Measurements from ENCODE around the gene PROK1.
"Not testable (repeated sequence)": the region's sequence is repeated elsewhere in the genome, so short reads cannot be mapped to it uniquely, and the experiment has no call there.

The PROK1 gene

DNA sequence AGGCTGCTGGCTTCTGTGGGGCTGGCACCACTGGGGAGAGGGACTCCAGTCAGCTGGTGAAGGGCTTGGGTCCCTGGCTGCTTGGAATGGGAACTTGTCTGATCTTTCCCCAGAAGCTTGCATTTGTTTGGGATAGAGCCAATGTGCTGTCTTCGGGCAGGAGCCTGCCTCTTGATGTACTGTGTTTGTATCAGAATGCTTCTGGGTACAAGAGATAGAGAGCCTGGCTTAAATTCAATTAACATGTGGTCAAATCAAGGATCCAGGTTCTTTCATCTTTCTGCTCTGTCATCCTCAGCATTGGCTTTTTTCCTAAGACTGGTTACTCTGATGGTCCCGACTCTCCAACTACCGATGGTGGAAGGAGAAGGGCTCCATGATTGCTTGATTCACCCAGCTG is 16.0 kb upstream of the PROK1 start:
- DNase-seq, result no peak

DNA sequence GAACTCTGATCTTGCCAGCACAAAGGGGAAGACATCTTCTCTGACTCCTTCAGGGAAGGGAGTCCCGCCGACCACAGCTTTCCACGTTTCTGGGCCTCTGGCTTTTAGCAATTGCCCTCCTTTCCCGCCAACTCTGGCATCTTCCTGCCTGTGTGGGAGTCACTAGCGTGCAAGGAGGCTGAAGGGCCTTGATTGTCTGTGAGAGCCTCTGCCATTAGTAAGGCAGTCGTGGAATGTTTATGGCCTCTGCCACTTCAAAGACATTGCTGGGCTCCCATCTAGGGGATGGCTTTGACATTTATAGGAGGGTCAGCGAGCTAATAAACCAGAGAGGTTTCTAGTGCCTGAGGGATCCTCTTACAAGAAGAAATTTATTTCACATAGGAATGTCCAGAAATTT is 14.3 kb upstream of the PROK1 start:
- no peak for DNase-seq

DNA sequence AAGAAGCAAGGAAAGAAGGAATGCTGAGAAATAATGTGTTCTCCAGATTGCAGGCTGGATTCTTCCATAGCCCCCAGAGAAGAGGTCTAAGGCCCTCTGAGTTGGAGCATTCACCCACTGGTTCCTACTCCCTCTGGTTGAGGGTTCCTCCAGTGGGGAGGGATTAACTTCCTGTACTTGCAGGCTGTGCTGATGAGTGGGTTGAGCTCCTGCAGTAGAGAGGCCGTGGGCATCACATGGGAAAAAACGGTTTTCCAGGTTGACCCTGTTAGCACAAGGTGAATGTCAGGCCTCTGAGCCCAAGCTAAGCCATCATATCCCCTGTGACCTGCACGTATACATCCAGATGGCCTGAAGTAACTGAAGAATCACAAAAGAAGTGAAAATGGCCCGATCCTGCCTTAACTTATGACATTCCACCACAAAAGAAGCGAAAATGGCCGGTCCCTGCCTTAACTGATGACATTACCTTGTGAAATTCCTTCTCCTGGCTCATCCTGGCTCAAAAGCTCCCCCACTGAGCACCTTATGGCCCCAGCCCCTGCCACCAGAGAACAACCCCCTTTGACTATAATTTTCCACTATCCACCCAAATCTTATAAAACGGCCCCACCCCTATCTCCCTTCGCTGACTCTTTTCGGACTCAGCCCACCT is 13.2 kb upstream of the PROK1 start:
- not testable (repeated sequence) for DNase-seq

DNA sequence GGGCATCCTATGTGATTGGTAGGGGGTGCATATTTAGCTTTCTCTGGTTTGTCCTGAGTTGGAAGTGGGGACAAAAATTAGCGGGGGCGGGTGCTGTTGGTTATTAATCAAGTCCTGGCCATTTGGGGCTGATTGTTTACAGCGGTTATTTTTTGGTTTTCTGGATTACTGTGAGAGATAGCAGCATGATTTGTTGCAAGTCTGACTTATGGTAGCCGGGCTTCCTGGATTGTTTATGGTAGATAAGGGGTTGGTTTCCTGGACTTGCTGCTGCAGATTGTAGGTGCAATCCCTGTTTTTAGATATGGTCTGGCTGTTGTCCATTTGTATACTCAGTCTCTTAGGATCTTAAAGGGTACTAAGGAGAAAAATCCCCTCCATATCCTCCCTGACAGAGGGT is 12.1 kb upstream of the PROK1 start:
- no peak for DNase-seq

DNA sequence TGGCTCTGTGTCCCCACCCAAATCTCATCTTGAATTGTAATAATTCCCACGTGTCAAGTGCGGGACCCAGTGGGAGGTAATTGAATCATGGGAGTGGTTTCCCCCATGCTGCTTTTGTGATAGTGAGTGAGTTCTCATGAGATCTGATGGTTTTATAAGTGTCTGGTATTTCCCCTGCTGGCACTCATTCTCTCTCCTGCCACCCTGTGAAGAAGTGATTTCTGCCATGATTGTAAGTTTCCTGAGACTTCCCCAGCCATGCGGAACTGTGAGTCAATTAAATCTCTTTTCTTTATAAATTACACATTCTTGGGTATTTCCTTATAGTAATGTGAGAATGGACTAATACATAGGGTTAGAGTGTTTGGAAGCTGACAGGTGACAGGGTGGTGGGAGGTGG is 11.1 kb upstream of the PROK1 start:
- DNase-seq, result not testable (repeated sequence)

DNA sequence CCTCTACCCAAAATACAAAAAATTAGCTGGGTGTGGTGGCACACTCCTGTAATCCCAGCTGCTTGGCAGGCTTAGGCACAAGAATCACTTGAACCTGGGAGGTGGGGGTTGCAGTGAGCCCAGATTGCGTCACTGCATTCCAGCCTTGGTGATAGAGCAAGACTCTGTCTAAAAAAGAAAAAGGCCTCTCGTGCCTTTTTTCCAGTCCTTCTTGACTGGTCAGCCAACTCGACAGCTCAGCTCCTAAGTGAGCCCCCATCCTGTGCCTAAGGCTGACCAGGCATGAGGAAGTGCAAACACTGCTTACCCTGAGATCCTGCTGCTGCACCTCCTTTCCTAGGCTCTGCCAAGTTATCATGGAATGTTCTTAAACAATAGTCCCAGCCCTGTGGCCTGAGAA is 10.1 kb upstream of the PROK1 start:
- no peak for DNase-seq

DNA sequence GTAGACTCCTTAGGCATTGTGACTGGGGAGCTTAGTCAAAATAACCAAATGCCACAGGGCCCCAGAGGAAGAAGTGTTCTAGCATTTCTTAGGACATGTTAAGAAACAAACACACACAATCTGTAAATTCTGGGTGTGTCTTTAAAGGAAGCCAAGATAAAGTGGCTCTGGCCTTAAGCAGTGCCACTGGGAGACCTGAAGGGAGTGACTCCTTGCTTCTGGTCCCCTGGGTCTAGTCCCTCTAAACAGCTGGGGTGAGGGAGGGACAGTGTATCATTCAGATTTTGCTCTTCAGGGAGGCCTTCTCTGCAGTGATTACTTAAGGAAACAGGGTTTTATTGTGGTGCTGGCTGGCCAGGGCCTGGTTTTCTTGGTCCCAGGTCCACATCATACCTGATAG is 9.1 kb upstream of the PROK1 start:
- DNase-seq, result no peak

DNA sequence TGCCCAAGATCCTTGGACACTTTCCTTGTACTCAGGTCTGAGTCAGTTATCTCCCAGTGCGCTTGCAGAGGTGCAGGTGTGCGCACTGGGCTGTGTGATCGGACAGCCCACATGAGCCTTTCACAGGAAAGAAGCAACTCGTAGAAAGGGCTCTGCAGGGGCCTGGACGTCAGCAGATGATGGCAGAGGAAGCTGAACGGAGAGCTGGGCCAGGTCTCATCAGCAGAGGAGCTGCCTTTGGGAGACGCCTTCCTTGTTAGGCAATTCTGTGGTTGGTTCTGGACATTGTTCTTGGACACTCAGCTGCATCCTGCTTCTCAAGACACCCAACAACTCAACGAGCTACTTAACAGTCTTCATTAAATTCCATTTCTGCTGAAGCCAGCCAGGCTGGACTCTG is 7.5 kb upstream of the PROK1 start:
- DNase-seq, result no peak

DNA sequence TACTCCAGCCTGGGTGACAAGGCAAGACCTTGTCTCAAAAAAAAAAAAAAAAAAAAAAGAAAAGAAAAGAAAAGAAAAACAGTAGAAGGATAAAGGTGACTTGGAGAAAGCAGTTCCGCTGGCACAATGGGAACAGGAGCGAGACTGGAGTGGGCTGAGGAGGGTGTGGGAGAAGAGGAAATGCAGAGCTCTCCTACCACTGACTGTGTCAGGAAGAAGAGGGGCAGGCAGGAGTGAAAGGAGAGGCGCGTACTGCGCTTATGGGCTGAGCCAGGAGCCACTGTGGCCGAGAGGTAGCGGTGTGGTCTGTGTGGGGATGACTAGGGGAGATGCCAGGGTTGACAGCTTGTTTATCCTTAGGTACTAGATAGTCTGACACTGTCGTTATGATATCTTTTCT is 6.4 kb upstream of the PROK1 start:
- DNase-seq, result no peak

DNA sequence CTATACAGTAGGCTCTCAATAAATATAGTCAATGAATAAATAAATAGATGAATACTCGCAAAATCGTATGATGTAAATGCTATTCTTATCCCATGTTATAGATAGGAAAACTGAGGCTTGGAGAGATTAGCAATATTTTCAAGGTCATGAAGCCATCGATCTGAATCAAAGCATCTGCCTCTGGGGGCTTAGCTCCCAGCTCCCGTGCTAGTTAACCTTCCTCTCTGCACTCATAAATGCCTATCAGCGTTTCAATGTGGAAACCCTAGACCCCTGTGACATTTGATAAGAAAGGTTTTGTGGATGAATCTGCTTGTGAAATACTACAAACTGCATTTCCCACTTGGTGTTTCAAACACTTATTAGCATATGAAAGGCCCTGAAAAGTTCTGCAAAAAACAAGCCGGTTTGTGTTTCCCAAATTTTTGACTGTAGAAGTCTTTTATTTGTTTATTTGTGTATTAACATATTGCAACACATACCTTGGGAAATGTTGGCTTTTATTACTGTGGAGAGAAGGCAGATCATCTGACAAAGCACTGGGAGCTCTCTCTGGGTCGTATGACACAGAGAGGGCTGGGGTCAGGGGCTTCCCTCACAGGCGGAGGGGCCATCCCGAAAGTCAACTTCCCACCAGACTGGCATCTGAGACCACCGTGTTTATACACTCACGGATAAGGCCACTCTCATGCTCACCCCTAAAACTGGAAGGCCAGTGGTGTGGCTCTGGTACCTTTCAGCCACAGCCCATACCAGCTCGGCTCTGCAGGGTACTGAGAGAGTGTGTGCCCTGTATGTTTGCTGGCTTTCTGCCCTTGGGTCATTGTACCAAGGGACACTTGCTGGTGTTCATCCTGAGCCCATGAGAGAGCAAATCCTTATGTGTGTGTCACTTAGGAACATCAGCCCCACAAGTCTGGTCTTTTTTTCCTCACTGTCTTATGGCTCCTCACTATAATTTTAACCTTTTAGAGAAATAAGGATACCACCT is 993 bp upstream of the PROK1 start:
- no peak for DNase-seq

DNA sequence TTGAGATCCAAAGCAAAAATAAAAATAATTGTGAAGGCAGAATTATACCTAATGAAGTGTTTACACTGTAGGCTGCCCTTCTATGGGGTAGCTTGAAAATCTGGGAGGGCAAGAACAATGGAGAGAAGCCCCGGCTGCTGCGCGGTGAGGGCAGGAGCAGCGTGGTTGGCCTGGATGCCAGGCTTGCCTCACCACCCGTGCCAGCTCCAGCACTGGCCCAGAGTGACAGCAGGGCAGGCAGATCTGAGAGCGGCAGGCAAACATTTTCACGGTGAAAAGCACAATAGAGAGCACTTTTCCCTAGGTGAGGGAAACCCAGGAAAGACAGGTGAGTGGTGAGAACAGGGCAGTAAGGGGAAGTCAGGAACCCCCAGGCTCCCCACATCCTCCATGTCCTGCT is 1.4 kb downstream of the PROK1 start:
- no peak for DNase-seq

DNA sequence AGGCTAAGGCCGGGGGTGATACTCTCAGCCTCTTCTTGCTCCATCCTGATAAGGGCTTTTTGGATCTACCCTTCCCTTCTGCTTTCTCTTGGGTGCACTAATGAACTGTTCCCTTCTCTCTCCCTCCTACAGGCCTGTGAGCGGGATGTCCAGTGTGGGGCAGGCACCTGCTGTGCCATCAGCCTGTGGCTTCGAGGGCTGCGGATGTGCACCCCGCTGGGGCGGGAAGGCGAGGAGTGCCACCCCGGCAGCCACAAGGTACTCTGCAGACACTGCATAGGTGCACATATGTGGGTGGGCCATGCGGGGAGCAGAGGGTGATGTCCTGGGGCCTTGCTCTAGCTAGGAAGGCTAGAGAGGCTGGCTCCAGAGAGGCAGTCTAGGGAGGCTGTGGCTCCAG is 2.9 kb downstream of the PROK1 start:
- DNase-seq, result no peak

DNA sequence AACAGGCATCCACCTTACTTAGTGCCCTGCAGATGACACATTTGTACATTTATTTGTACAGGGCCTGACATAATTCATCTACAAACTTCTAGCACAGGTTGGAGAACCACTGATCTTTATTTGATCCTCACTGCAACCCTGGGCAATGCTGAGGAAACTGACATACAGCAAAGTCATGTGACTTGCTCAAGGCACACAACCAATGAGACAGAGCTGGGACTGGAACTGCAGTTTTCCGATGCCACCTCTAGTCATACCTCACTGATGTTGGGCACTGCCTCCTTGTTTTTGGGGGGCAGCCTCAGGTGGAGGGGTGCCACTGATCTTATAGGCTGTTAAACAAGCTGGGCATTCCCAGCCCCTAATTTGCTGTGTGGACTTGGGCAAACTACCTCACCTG is 3.4 kb downstream of the PROK1 start:
- no peak for DNase-seq

DNA sequence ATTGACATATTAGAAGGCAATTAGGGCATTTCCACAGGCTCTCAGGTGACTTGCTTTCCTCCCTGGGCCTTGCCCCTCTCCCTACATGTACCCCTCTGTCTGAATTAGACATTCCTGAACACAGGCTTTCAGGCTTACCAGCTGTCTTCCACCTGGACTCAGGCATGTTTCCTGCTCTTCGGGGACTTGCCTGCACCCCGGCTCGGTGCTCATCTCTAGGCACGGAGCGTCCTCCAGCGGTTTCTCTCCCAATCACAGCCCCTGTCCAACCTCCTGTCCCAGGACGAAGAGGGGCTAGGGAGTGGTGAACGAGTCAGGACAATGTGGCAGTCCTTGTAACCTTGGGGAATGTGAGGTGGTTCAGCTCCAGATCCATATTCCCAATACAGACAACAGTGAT is 4.2 kb downstream of the PROK1 start:
- DNase-seq, result no peak

DNA sequence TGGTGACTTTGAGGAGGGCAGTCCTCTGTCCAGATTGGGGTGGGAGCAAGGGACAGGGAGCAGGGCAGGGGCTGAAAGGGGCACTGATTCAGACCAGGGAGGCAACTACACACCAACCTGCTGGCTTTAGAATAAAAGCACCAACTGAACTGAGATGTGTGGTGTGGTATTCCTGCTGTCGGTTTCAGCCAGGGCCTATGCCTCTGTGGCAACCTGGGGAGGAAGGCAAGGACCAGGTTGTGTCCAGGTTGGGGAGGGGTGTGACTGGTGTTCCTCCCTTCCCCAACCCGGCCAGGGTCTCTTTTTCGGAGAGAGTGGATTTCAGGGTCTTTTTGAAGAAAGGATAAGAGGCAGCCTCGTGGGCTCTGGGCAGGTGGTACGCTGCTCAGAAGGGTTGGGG is 6.3 kb downstream of the PROK1 start:
- no peak for DNase-seq

DNA sequence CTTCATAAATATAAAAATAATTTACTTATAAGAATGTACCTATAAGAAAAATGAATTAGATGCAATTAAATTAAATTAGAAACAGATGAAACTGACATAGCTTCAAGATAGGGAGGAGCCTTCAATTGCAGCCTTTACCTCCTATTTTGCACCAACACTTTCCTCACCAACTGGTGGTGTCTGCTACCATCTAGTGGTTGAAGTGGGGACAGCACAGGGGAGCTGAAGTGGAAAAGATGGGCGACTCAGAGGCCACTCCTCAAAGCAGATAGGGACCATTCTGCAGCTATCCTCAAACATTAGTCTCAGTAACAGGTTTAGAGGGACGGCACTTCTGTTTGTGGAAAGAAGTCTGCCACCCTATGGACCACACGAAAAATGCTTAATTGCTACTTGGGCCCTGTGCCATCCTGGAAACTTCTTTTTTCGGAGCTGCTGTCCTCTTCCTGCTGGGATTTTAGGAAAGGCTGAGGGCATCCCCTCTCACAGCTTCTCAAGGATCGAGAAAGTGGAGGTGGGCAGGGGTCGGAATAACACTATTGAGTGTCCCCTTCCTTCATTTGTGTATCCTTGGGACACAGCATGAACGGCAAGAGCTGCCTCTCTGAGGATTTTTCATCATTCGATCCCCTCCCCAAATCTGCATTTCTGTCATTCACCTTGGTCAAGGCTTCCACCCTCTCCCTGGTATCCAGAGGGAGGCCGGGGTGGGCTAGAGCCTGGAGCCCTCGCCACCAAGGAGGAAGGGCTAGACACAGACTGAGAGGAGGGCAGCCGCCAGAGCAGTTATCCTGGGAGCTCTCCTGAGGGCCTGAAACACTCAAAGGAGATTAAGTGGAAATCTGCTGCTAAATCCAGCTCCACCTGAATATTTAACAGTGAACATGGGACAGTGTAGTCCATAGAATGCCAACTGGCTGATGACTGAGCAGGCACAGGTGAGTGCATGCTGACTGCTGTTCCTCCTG is 9.6 kb downstream of the PROK1 start:
- peak; percentile 81 for DNase-seq

DNA sequence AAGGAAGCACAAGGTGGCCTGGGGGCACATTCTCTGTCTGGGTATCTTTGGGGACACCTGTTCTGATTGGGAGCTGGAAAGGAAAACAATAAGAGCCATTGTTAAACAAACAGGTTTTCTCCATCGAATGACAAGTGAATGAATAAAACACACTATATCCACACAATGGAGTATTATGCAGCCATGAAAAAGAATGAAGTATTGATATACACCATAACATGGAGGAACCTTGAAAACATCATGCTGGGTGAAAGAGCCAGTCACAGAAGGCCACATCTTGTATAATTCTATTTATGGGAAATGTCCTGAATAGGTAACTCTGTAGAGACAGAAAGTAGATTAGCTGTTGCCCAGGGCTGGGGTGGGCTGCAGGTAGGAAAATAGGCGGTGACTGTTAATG is 11.1 kb downstream of the PROK1 start:
- no peak for DNase-seq

DNA sequence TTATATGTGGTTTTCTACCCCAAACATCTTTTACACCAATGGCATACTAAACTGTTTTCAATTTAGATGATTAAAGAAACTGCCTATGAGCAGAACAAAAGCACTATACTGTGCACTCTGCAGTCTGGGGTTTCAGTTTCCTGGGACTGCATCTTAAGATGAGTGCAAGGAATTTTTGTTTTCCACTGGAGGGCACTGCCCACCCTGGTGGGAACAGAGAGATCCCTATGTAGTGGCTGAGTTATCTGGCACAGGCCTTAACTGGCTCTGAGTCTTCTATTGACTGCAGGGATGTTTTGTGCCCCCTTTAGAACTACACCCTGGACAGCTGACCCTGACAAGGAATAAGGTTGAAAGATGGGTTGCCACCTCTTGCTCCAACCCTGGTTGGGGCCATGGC is 12.0 kb downstream of the PROK1 start:
- no peak for DNase-seq

DNA sequence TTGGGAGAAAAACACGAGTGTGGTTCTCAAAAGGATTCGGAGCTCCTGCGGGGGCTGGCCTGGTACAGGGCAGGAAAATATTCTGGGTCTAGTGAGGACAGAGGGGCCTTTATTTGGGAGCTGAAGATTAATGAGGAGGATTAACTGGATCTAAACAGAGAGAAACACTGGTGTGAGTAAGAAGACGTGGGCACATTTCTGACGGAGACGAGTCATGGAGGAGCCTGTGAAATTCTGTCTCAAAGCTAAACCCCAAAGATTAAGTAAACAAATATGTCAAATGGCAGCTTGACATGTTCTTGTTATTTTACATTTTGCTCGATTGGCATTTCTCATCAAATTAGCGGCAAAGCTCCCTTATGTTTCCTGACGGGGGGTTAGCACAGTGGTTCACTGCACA is 12.8 kb downstream of the PROK1 start:
- DNase-seq, result no peak

DNA sequence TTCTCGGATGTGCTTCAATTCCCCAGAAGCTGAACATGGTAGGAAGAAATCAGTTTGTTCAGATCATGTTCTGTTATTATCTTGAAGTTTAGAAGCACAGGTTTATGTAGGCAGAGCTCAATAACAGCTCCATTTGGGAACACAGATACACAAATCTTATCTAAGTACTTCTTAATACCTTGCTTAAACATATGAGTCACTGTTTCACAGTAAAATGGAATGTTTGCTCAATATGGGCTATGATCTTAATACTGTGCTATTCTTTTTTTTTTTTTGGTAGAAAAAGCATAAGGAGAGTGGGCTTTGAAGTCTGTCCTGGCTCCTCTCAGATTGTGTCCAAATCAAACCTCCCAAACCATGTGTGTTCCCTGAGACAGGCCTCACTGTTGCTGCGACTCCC is 13.4 kb downstream of the PROK1 start:
- no peak for DNase-seq

DNA sequence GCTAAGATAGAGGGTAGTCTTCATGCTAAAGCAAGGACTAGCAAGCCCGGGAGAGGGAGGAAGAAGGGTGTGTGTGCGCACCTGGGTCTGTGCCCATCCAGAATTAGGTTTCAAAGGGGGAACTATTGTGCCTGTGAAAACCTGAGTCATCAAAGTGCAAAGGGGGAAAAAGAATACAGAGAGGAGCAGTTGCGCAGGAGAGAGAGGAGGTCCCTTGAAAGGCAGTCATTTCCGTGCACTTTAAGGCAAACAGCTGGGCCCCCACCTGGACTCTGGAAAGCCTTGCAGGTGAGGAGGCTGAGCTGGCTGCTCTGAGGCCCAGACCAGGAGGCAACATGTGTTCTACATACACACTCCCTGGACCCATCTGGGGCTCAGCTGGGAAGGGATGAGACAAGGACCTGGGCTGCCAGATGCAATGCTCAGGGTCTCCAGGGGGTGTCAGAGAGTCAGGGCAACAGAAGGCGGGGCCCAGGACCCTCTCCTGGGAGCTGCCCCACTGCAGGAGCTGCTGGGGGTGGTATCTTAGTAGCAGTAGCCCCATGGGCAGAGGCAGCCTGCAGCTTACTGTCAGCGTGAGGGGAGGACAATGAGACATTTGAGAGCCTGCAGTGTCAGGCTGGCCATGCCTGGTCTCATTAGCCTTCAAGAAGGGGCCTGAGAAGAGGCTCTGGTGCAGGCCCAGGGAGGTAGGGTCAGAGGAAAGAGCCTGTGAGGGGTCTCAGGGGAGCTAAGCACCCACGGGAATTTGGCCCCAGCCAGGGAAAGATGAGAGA is 14.3 kb downstream of the PROK1 start:
- DNase-seq, result no peak

DNA sequence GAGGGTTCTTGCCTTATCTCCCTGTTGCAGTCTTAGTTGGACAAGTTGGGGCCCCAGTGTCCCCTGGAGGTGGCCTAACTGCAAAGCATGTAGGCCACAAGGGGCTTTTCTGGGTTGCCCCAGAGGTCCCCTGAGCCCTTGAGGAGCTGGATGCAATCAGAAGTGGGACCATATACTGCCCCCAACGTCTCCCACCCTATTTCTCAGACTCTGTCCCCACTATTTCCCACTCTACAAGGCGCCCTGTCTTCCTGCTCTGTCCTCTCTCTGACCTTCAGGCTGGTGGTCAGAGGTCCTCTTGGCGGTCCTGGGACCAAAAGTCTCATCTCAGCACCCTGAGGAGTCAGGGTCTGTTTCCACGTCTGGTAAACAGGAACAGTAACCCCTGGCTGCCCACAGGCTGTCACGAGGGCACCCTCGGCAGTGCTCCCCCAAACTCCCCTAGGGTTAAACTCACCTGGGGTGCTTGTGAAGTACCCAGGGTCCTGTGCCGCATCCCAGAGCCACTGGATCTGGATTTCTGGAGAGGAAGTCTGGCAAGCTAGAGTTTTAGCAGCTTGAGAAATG is 14.9 kb downstream of the PROK1 start:
- DNase-seq, result no peak

Data from effector CD4-positive, alpha-beta T cell (primary cell).